ENCODE measurements around the gene RDX. TPM values are rescaled to one million over a fixed set of nuclear protein-coding genes. Genes with fewer than 3 reads are reported as not detected.
A peak's percentile ranks its signal among the peaks of the same experiment; 100 is the strongest.

Gene RDX
- total RNA-seq (2016; rRNA removed; fragmentation: Illumina TruSeq; extraction: Trizol), result 63.1 and 93.4 TPM in 2 replicates
- total RNA-seq (2016; cell fraction: cytosol; rRNA removed; fragmentation: Illumina TruSeq; extraction: Trizol; ENCODE audit: low read depth), result 6.5 and 8.1 TPM in 2 replicates
- 58.8 and 76.9 TPM in 2 replicates for total RNA-seq (2016; cell fraction: insoluble cytoplasmic fraction; rRNA removed; fragmentation: Illumina TruSeq; extraction: Trizol)
- 20.6 and 25.7 TPM in 2 replicates for total RNA-seq (2016; cell fraction: membrane; rRNA removed; fragmentation: Illumina TruSeq; extraction: Trizol)
- total RNA-seq (2016; cell fraction: nucleus; rRNA removed; fragmentation: Illumina TruSeq; extraction: Trizol), result 32.3 and 40.7 TPM in 2 replicates
- 12.7 and 20.7 TPM in 2 replicates for polyA plus RNA-seq (2011; rRNA removed)
- polyA plus RNA-seq (2011; cell fraction: cytosol; rRNA removed), result 7.4 and 9.4 TPM in 2 replicates
- 5.0 and 8.0 TPM in 2 replicates for polyA plus RNA-seq (2011; cell fraction: nucleus; rRNA removed)
- polyA plus RNA-seq (2012), result 41.4 and 47.6 TPM in 2 replicates
- 3.3 and 3.9 TPM in 2 replicates for polyA plus RNA-seq (2016; cell fraction: cytosol; fragmentation: Illumina TruSeq; extraction: Trizol; ENCODE audit: low read depth)
- 55.3 and 66.3 TPM in 2 replicates for polyA plus RNA-seq (2016; cell fraction: insoluble cytoplasmic fraction; fragmentation: Illumina TruSeq; extraction: Trizol; ENCODE audit: low read depth)
- 8.9 and 11.8 TPM in 2 replicates for polyA plus RNA-seq (2016; cell fraction: membrane; fragmentation: Illumina TruSeq; extraction: Trizol; ENCODE audit: low read depth)
- polyA plus RNA-seq (2016; cell fraction: nucleus; fragmentation: Illumina TruSeq; extraction: Trizol; ENCODE audit: insufficient read depth, low read depth), result 25.6 and 30.3 TPM in 2 replicates
- 16.4 and 35.5 TPM in 2 replicates for polyA minus RNA-seq (2011; rRNA and poly(A)+ RNA removed; ENCODE audit: low replicate concordance)
- polyA minus RNA-seq (2011; cell fraction: cytosol; rRNA and poly(A)+ RNA removed), result 38.8 and 46.6 TPM in 2 replicates
- polyA minus RNA-seq (2011; cell fraction: nucleus; rRNA and poly(A)+ RNA removed), result 29.5 and 31.2 TPM in 2 replicates
- Bru-seq, nascent RNA, result percentile 75 among the genes with signal in this experiment
- percentile 80 among the genes with signal in this experiment for BruChase-seq, experiment 1, labeled RNA remaining after a 6-hour chase
- BruChase-seq, experiment 2, labeled RNA remaining after a 2-hour chase, result percentile 76 among the genes with signal in this experiment
- long read RNA-seq, experiment 1, partial matches to known transcripts, result 25 of 33 reads
- long read RNA-seq, experiment 1, other reads (novel, unspliced or antisense), result 7 of 33 reads
- long read RNA-seq, experiment 2, full-length matches to known transcripts, result 1 of 42 reads
- long read RNA-seq, experiment 2, partial matches to known transcripts, result 1 of 42 reads
- long read RNA-seq, experiment 2, other reads (novel, unspliced or antisense), result 40 of 42 reads

DNA sequence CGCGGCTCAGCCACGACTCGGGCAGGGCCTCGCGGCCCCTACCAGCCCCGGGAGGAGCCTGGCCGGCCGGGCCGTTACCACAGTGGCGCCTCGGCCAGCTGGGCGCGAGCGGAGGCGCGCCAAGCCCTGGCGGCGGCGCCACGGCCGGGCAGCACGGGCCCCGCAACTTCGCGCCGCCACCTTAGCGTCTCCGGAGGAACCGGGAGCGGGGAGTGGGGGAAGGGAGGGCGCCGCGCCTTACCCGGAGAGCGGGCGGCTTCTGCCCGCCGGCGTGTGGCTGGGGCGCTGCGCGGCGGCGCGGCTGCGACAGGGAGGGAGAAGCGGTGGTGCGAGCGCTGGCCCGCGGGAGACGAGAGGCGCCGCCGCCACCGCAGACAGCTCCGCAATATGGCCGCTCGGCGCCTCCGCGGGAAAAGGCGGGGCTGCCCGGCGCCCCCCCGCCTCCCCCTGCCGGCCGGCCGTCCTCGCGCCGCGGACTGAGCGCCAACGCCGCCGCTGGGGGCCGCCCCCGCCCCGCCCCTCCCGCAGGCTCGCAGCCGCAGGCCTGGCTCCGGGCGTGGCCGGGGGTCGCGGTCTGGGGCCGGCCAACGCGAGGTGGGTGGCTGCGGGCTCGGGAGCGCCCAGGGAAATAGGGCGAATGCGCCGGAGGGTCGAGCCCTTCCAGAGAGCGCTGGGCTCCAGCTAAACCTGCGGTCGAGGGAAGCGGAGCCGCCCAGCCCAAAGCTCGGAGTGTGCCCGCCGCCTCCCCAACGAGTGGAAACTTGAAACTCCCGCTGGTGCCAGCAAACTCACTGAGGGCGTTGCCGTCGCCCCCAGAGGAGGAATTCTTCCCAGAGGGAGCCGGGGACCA is at the start of gene RDX:
Gene RDX (minus strand): TSS at position 389 of the 850 bp plus-strand sequence. CDS start 16,922 bp downstream, outside the sequence.
- Histone ChIP-seq H3K4me3 (replicated peaks in 1 of 3; ENCODE audit: insufficient read depth in 1 of 3, low read depth in 2 of 3, low read length in 3 of 3) (peak within 1 kb of the TSS; percentile 79 to 92 (median 91)), H3K4me2 (ENCODE audit: low read depth, low read length) (peak within 1 kb of the TSS; percentile 83), H3K27ac (ENCODE audit: extremely low read length, insufficient read depth, low read length) (peak within 1 kb of the TSS; percentile 79), H3K79me2 (ENCODE audit: insufficient read depth, low read length) (peaks cover 41% of the 10 kb centered on the region), H4K20me1 (ENCODE audit: insufficient read depth, low read length) (peaks cover 17% of the 10 kb centered on the region), H3K9me3 (ENCODE audit: low read length) (no peaks in the 10 kb centered on the region), H3K36me3 (replicated peaks in 1 of 2; ENCODE audit: control insufficient read depth in 1 of 2, insufficient read depth in 2 of 2, low read length in 2 of 2) (no peaks in the 10 kb centered on the region), H3K9ac (ENCODE audit: insufficient read depth, low read depth, low read length) (peak within 1 kb of the TSS; percentile 93), H2AFZ (ENCODE audit: low read length) (peak within 1 kb of the TSS; percentile 65), H3K4me1 (ENCODE audit: insufficient read depth, low read length) (peaks cover 60% of the 10 kb centered on the region), H3K27me3 (ENCODE audit: control insufficient read depth in 1 of 2, insufficient read depth in 2 of 2, low read length in 2 of 2) (no peaks in the 10 kb centered on the region)
- in situ Hi-C loops (cut with HindIII; ENCODE audit: extremely low pct_ligation_motif_present, low pct_unique_long_range_greater_than_20kb) (no loop called here), intact Hi-C loops (cut with micrococcal nuclease; ENCODE audit: unreplicated experiment) (loop anchor here (5.0 kb wide), 4 partner anchors 81 to 204 kb away; partner anchors contain the start of gene ZC3H12C)
- FAIRE-seq (no peak), ATAC-seq (peak; percentile 76), DNase-seq (ENCODE audit: low spot score) (peak; percentile 52)
- ChIA-PET CTCF (ENCODE audit: low intra/inter-chr PET ratio, low total read pairs) (no interaction called here), POLR2A (interaction anchor here (1.0 kb wide), 1 partner anchor 24 kb away, joined by 3 read pairs; no protein-coding TSS in a partner anchor)
- no TSS peak for BruUV-seq (replicated peaks)
- 1% methylated on average over 13 of the region's 113 CpGs for WGBS (ENCODE audit: low lambda C conversion rate)
- TF ChIP-seq EZH2 (conservative IDR thresholded peaks at IDR 0.05; ENCODE audit: low read depth, low read length), result no peak
- no peak for TF ChIP-seq ZNF766 (CRISPR knock-in tag; IDR thresholded peaks at IDR 0.05; ENCODE audit: borderline replicate concordance)
- no peak for TF ChIP-seq CEBPG (CRISPR knock-in tag; IDR thresholded peaks at IDR 0.05)
- TF ChIP-seq, protein P1, sequence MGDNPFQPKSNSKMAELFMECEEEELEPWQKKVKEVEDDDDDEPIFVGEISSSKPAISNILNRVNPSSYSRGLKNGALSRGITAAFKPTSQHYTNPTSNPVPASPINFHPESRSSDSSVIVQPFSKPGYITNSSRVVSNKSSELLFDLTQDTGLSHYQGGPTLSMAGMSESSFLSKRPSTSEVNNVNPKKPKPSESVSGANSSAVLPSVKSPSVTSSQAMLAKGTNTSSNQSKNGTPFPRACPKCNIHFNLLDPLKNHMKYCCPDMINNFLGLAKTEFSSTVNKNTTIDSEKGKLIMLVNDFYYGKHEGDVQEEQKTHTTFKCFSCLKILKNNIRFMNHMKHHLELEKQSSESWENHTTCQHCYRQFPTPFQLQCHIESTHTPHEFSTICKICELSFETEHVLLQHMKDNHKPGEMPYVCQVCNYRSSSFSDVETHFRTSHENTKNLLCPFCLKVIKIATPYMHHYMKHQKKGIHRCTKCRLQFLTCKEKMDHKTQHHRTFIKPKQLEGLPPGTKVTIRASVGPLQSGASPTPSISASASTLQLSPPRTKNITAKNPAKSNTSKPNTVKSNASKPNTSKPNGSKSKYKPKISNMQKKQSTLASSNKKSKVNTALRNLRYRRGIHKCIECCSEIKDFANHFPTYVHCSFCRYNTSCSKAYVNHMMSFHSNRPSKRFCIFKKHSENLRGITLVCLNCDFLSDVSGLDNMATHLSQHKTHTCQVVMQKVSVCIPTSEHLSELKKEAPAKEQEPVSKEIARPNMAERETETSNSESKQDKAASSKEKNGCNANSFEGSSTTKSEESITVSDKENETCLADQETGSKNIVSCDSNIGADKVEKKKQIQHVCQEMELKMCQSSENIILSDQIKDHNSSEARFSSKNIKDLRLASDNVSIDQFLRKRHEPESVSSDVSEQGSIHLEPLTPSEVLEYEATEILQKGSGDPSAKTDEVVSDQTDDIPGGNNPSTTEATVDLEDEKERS (CRISPR knock-in tag; IDR thresholded peaks at IDR 0.05), result no peak
- TF ChIP-seq, protein P2, sequence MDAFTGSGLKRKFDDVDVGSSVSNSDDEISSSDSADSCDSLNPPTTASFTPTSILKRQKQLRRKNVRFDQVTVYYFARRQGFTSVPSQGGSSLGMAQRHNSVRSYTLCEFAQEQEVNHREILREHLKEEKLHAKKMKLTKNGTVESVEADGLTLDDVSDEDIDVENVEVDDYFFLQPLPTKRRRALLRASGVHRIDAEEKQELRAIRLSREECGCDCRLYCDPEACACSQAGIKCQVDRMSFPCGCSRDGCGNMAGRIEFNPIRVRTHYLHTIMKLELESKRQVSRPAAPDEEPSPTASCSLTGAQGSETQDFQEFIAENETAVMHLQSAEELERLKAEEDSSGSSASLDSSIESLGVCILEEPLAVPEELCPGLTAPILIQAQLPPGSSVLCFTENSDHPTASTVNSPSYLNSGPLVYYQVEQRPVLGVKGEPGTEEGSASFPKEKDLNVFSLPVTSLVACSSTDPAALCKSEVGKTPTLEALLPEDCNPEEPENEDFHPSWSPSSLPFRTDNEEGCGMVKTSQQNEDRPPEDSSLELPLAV (CRISPR knock-in tag; conservative IDR thresholded peaks at IDR 0.05; ENCODE audit: low read depth), result no peak
- no peak; the same call in 1 of the 2 replicates for TF ChIP-seq ZNF614 (CRISPR knock-in tag; IDR thresholded peaks at IDR 0.05; ENCODE audit: borderline replicate concordance)
- TF ChIP-seq ATF7 (IDR thresholded peaks at IDR 0.05), result no peak
- TF ChIP-seq ATF7 (CRISPR knock-in tag; IDR thresholded peaks at IDR 0.05), result no peak
- TF ChIP-seq, protein P3, sequence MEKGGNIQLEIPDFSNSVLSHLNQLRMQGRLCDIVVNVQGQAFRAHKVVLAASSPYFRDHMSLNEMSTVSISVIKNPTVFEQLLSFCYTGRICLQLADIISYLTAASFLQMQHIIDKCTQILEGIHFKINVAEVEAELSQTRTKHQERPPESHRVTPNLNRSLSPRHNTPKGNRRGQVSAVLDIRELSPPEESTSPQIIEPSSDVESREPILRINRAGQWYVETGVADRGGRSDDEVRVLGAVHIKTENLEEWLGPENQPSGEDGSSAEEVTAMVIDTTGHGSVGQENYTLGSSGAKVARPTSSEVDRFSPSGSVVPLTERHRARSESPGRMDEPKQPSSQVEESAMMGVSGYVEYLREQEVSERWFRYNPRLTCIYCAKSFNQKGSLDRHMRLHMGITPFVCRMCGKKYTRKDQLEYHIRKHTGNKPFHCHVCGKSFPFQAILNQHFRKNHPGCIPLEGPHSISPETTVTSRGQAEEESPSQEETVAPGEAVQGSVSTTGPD (CRISPR knock-in tag; IDR thresholded peaks at IDR 0.05), result no peak
- TF ChIP-seq MATR3 (CRISPR knock-in tag; IDR thresholded peaks at IDR 0.05), result no peak
- no peak for TF ChIP-seq SYNCRIP (IDR thresholded peaks at IDR 0.05; ENCODE audit: insufficient read depth, low read depth, low read length)
- TF ChIP-seq CC2D1A (CRISPR knock-in tag; IDR thresholded peaks at IDR 0.05), result no peak

Data from HepG2 (cell line).